ENCODE results near the gene CSAG1.
"Not testable (repeated sequence)": the region's sequence is repeated elsewhere in the genome, so short reads cannot be mapped to it uniquely, and the experiment has no call there.

Gene CSAG1, protein sequence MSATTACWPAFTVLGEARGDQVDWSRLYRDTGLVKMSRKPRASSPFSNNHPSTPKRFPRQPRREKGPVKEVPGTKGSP

GRCh38 chrX:152733261-152733975 is at the start of gene CSAG1, which contains the start of gene MAGEA12:
Gene CSAG1, minus strand, starts transcription at chrX:152733721. Its CDS starts 1,261 bp downstream, at chrX:152732460.
Gene MAGEA12, plus strand, starts transcription at chrX:152733757. Its CDS starts 2,405 bp downstream, at chrX:152736162.
- no peak for DNase-seq (ENCODE audit: low spot score)
- TF ChIP-seq CTCF (IDR thresholded peaks at IDR 0.05; ENCODE audit: extremely low read depth, missing control alignments) = no peak

DNA sequence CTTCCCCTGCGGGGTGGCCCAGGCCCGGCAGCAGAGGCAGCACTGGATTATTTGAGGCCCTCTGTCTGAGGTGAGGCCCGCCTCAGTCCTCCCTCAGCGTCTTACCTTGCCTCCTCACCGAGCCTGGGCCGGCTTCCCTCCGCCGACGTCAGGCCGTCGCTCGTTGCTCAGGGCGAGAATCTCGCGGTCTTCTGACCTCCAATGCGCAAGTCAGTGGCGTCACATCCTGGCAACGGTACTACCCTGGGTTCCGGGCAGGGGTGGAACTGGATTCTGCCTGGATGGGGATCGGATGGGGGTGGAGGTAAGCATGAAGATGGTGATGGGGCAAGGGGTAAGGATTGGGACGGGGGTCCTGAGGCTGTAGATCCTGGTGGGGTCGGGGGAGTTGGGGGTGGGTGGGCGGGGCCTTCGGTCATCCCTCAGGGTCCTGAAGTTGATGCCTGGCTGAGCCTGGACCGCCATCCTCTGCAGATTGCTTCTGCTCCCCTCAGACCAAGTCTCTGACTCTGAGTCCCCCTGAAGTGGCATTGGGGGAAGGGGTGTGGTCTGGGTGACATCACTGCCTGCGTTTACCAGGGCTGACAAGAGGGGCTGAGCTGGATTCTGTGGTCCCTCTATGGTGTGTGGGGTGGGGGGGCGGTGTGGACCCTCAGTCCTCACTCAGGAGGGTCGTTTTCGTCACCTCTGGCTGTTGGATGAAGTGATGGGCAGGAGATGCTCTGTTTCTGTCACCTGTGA is 36.2 kb upstream of the CSAG1 start, which contains the start of gene MAGEA6:
TSS of gene MAGEA6 (minus strand) at position 141 of the 741 bp plus-strand sequence. CDS start 2,039 bp downstream, outside the sequence.
- DNase-seq (ENCODE audit: low spot score) = not testable (repeated sequence)

DNA sequence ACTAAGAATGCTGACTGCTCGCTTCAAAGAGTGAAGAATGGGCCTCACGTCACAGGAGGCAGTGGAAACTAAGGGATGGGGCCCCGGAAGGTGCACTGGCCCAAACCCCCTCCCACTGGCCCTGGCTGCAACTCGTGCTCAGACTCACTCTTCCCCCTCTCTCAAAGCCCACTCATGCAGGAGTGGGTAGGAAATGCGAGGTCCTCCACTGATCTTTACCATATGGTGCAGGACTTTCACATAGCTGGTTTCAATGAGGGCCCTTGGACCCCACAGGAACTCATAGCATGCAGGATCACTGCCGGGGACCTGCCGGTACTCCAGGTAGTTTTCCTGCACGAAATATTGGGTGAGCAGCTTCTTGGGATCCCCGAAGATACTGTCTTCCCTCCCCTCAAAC is 33.0 kb upstream of the CSAG1 start:
- not testable (repeated sequence) for DNase-seq (ENCODE audit: low spot score)

DNA sequence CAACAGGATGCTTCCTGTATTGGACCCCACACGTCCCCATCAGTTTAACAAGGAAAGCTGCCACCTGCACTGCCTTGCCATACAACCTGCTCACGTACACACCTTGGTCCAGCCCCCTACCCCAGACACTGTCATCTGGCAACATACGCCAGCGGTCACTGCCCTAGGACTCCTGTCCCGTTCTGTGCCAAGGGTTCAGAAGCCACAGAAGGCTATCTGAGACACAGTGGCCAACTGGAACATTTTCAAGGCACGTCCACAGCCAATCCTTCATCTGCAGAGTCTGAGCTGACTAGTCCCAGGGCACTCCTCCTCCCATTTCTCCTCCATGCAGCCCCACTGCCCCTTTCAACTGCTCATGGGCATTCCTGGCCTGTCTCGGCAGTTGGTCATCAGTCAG is 28.1 kb upstream of the CSAG1 start:
- DNase-seq (ENCODE audit: low spot score) = not testable (repeated sequence)

DNA sequence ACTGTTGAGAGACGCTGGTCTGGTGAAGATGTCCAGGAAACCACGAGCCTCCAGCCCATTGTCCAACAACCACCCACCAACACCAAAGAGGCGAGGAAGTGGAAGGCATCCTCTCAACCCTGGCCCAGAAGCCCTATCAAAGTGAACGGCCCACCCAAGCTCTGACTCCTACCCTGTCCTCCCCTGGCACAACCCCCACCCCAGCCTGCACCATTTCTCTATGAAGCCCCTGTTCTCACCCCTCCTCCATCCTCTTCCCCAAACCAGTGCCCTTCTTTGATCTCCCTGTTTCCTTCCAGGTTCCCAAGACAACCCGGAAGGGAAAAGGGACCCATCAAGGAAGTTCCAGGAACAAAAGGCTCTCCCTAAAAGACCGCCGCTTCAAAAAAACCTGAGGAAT is 26.0 kb upstream of the CSAG1 start:
- not testable (repeated sequence) for DNase-seq (ENCODE audit: low spot score)

GRCh38 chrX:152758918-152759317 is 25.4 kb upstream of the CSAG1 start, which contains the start of gene CSAG3:
Gene CSAG3, plus strand, starts transcription at chrX:152759218.
- not testable (repeated sequence) for DNase-seq (ENCODE audit: low spot score)

- not testable (repeated sequence) for DNase-seq (ENCODE audit: low spot score)
Measured at GRCh38 chrX:152754871-152755270, 21.4 kb upstream of the CSAG1 start.

DNA sequence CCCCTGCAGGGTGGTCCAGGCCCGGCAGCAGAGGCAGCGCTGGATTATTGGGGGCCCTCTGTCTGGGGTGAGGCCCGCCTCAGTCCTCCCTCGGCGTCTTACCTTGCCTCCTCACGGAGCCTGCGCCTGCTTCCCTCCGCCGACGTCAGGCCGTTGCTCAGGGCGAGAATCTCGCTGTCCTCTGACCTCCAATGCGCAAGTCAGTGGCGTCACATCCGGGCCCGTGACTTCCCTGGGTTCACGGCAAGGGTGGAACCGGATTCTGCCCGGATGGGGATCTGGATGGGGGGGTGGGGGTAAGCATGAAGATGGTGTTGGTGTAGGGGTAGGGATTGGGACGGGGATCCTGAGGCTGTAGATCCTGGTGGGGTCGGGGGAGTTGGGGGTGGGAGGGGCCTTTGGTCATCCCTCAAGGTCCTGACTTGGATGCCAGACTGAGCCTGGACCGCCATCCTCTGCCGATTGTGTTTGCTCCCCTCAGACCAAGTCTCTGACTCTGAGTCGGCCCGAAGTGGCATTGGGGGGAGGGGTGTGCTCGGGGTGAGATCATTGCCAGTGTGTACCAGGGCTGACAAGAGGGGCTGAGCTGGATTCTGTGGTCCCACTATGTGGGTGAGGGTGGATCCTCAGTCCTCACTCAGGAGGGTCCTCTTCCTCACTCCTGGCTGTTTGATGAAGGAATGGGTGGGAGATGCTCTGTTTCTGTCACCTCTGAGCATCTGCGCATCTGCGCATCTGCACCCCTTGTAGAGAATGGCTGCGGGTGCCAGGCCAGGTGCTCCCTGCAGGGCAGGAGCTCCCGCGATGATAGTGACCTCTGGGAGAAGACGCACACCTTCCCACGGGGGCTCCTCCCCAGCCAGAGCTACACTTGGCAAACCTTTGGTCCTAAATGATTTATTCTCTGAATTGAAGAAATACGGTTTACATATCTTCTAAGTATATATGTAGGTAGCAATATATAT is 20.4 kb upstream of the CSAG1 start, which contains the start of gene MAGEA2:
TSS of gene MAGEA2 (minus strand) at position 157 of the 965 bp plus-strand sequence. CDS start 2,479 bp downstream, outside the sequence.
- not testable (repeated sequence) for DNase-seq (ENCODE audit: low spot score)

GRCh38 chrX:152738560-152738959 is 5.0 kb upstream of the CSAG1 start:
- TF ChIP-seq CTCF (IDR thresholded peaks at IDR 0.05; ENCODE audit: extremely low read depth, missing control alignments) = no peak
- DNase-seq (ENCODE audit: low spot score) = no peak

- DNase-seq (ENCODE audit: low spot score) = not testable (repeated sequence)
Measured at GRCh38 chrX:152736528-152736927, 3.0 kb upstream of the CSAG1 start.

DNA sequence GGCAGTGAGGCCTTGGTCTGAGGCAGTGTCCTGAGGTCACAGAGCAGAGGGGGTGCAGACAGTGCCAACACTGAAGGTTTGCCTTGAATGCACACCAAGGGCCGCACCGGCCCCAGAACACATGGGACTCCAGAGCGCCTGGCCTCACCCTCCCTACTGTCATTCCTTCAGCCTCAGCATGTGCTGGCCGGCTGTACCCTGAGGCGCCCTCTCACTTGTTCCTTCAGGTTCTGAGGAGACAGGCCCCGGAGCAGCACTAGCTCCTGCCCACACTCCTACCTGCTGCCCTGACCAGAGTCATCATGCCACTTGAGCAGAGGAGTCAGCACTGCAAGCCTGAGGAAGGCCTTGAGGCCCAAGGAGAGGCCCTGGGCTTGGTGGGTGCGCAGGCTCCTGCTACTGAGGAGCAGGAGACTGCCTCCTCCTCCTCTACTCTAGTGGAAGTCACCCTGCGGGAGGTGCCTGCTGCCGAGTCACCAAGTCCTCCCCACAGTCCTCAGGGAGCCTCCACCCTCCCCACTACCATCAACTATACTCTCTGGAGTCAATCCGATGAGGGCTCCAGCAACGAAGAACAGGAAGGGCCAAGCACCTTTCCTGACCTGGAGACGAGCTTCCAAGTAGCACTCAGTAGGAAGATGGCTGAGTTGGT is 2.5 kb upstream of the CSAG1 start:
- no peak for TF ChIP-seq CTCF (IDR thresholded peaks at IDR 0.05; ENCODE audit: extremely low read depth, missing control alignments)
- DNase-seq (ENCODE audit: low spot score) = no peak
